HG02571 (cell line): Measurements from ENCODE around the gene NFAM1.
A peak's percentile ranks its signal among the peaks of the same experiment; 100 is the strongest.

Experiments used
- ATAC-seq: cut with Tn5 transposase; IDR thresholded peaks from one replicate; pipeline ENCODE4 v1.9.1; 2021; ENCODE audit warnings: mild to moderate bottlenecking, moderate library complexity; ENCODE audit not compliant: unreplicated experiment

Gene NFAM1

DNA sequence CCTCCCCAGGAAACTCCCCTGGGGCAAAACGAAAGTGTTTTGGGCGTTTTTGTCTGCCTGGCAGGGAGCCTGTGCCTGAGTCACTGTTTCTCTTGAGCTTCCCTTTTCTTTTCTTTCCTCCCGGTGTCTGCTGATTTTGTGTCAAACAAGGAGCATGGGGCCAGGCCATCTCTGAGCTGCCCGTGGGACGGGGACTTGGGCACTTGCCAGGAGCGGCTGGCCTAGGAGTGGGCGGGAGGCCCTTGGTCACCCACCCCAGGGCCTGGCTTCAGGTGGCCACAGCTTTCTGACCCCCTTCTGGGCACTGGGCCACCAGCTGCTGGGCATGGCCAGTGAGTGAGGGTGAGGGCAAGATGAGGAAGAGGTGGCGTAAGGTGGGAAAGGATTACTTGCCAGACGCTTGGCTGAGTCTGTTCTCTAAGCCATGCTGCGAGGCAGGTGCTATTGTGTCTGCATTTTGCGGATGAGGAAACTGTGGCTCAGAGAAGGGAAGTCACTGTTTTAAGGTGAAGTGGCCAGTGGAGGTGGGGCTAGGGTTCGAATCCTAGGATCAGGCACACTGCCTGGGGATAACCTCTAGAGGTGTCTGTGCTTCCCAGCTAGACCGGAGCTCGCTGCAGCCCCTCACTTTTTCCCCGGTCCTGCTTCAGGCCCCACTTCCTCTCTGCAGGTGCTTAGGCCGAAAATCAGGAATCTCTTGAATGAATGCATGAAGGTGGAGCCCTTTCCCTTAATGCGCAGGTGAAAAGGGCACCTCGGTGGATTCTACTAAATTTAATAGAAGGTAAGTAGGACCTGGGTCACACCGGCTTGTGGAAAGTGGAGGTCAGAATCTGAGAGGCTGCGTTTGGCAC is 7.8 kb upstream of the NFAM1 start:
- no peak for ATAC-seq

DNA sequence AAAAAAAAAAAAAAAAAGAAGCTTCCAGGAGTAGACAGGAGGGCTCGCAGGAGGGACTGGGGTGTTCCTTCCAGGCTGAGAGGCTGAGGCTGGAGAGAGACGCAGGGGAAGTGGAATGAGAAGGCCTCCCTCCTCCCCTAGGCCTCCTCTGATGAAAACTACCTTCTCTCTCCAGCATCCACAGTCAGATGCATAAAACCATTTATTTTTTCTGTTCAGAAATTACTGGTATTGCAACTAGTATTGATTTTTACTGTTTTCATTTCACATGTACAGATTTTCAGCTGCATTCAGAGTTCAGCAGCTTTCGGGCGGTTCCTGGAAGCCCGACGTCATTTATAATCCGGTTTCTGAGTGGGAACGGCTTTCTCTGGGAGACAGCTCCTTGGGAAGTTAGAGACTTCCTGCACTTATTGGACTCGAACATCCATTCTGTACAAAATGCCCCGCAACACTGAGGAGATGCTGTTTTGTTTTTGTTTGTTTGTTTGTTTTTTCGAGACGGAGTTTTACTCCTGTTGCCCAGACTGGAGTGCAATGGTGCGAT is 6.9 kb upstream of the NFAM1 start:
- ATAC-seq = no peak

DNA sequence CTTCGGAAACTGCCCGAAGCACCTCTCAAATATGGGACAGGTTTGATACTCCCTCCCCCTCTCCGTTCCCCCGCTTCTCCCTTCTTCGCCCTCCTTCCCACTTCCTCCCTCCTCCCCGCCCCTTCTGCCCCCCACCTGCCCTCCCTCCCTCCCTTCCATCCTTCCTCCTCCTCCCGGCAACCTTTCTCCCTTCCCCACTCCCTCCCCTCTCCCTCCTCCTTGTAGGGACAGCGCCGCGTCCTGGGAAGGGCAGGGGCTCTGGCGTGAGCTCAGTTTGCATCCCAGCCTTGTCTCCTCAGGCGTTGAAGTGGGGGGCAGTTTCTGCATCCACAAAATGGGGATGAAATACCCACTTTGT is 6.1 kb upstream of the NFAM1 start:
- no peak for ATAC-seq

DNA sequence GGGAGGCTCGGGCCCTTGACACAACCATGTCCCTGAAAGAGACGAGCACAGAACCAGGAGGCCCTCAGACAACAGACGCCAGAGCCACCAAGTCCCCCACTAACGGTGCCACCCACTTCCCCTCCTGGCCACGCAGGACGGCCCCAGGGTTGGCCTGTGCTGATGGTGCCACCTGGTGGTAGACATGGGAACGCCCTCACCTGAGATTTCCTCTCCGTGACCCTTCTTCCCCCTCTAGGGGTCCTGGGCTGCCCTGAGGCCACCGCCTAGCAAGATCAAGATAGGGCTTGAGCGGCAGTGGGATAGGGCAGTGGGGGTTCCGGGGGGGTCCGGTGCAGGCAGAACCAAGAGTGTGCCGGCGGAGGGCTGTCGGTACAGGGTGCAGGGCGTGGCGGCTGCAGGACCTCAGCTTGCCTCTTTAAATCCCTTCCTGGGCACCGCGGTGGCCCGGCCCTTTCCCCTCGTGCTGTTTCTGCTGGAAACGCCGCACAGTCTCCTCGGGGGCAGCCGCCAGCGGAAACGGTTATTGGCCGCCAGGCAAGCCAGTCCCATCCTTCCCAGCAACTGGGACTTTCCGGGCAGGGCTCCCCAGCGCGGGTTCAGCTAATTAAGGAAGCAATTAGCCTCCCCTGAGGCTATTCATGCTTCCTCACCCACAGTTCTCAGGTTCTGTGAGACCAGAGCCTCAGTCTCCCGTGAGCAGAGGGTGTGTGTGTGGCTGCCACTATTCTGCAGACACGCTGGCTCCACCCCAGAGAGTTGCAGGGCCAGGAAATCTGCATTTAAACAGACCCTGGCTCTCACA is 5.5 kb upstream of the NFAM1 start:
- peak; percentile 59 for ATAC-seq

DNA sequence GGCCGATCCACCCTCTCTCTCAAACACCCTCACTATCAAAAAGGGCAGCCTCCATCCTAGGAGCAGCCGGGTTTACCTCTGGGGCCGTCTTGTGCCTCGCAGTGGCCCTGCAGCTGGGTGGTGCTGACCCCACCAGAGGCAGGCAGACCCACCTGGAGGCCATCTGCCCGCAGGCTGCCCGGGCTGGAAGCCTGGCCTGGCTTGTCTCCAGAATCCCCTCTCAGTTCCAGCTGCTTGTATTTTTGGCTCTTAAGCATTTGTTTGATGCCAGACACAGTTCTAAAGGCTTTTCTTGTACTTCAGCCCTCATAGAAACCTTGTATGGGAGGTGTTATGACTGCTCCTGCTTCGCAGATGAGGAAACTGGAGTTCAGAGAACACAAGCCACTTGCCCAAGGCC is 4.2 kb upstream of the NFAM1 start:
- ATAC-seq = no peak

DNA sequence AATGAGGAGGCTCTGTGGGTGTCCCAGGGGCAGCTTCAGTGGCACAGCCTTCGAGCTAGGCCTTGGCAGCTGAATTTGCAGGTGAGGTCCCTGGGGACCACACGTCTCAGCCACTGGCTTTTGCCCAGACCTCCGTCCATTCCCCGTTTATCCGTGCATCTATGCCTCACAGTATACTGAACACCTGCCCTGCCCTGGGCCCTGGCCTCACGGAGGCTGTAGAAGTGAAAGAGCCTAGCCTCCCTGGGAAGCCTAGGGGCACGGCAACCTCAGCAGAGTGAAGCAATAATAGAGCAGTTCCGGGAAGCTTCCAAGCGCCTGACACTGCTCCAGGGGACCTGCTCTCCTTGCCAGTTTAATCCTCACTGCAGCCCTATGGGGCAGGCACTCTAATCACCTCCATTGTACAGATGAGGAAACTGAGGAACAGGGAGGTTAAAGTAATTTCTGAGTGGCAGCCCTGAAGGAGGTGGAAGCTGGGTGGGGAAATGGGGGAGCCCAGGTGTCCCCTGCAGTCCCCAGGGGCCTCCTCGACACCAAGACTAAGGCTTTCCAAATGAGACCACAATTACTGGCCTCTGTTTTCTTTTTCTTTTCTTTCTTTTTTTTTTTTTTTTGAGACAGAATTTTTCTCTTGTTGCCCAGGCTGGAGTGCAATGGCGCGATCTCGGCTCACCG is 2.7 kb upstream of the NFAM1 start:
- ATAC-seq = no peak

DNA sequence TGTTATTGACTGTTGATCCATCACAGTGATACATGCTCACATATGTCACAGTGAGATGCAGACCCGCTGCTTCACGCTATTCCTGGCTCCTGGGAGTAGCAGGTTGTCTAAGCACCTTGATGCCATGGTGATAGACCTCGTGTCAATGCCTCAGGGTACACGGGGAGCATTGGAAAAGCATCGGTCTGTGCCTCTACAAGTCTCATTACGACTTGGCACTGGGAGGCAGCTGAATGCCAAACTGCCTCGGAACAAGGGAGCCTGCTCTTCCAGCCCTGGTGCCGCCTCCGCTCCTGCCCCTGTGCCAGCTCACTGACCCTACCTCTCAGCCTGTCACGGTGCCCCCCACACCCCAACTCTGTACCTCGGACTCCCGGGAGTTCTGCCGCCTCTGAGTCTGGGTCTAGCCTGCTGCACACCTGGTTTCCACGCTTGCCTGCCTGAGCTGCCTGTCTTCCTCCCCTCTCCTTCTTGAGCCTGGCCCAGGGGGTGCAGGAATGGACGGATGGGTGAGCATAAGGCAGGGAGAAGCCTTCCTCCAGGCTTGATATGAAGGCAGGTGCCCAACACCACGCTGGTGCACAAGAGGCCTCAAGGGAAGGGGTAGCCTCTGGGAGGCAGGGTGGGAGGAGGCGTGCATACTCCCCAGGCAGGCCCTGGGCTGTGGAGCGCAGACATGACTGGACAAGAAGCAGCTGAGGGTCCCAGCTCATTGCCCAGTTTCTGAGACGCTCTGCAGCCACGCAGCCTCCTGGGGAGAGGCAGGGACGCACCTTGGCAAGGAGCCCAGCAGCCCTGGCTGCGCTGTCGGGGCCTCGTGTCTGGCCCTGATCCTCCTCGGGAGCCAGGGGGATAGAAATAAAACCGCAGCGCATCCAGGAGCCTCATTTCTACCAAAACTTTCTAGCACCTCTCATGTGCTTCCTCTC is 1.8 kb upstream of the NFAM1 start:
- no peak for ATAC-seq

DNA sequence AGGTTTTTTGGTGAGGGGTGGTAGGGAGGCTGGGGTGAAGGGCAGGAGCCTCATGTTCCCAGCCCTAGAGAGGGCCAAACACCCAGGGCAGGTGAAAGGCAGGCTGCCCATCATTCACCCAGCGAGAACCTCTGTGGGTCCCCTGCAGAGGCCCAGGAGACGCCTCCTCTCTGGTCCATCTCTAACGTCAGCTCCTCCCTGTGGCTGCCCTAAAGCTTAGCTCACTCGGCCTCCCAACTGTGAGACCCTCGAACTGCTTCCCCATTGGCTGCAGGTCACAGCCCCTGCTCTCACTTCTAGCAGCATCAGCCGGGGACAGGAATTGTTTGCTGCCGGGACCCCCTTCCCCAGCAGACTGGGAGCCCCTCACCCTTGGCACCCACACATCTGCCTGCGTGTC is 615 bp upstream of the NFAM1 start:
- no peak for ATAC-seq

DNA sequence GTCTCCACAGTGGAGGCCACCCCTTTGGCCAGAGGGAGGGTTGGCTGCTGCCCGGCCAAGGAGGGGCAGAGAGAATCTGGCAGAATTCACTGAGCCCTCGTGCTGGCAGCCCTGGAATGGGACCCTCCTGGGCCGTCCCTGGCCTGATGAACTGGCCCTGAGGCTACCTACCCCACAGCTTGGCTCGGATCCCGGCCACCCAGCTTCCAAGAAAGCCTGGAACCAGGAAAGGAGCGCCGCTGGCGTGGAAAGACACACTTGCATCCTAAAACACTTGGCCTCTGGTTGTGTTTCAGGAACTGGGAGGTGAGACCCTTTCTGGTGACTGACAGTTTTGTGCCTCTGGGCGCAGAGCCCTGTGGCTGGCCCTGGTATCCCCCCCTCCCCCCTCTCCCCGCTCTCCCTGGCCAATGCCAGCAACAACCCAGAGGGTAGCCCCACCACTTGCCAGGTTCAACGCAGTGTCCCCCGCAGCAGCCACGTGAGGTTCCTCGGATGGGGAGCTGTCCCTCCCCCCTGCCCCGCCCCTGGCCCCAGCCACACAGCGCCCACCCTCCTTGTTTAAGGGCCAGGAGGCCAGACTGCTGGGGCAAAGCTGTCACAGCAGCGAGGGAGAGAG is 693 bp downstream of the NFAM1 start:
- no peak for ATAC-seq

DNA sequence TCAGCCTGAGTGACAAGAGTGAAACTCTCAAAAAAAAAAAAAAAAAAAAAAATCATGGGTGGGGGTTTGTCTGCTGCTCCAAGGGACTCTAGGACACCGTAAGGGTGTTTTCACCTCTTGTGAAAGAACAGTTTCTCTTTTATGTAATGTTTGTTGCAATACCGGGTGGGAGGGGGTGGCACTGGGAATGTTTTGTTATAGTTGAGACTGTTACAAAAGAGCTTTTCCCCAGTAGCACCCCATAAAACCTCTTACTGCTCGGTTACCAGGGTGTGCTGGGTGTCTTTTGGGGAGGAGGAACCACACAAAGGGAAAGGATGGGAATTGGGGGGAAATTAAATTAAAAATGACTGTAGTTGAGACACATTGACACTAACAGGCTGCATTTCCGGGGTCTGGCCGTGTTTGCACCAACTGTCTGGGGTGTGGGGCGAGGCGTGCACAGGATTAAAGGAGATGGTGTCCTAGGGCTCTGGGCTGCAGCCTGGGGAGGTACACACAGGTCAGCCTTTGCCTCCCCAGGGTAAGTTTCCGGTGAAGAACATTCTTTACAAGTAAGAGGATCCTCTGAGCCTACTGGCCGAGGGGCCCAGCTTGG is 1.6 kb downstream of the NFAM1 start:
- ATAC-seq = no peak

DNA sequence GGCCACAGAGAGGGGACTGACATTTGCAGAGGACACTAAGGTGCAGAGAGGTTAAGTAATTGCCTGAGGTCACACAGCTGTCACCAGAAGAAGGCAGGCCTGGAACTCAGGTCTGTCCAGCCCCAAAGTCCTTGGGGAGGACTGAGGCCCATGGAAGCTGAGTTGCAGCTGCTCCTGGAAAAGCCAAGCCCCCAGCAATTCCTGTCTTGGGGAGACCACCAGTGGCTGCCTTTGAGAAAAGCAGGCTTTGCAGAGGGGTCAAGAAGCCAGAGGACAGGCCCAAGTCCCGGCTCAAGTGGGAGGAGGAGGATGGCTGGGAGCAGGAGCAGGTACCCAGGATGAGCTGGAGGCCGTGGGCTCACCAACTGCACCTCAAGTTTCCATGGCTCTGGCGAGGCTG is 3.4 kb downstream of the NFAM1 start:
- ATAC-seq = no peak

DNA sequence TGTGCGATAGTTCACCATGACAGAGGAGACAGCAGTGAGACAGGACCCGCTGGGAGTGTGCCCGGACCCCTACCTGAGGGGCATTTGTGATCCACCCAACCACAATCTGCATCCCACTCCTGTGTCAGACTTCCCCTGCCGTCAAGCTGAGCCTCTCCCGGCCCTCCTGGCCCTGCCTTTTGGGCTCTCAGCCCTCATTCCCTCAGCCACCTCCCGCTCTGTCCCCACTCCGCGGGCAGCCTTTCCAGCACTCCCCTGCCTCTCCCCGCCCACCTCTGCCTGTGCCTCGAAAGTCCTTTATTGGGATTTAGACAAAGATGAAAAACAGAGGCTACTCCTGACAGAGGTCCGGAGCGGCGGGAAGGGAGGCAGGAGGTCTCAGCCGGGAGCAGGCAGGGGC is 4.2 kb downstream of the NFAM1 start:
- no peak for ATAC-seq

DNA sequence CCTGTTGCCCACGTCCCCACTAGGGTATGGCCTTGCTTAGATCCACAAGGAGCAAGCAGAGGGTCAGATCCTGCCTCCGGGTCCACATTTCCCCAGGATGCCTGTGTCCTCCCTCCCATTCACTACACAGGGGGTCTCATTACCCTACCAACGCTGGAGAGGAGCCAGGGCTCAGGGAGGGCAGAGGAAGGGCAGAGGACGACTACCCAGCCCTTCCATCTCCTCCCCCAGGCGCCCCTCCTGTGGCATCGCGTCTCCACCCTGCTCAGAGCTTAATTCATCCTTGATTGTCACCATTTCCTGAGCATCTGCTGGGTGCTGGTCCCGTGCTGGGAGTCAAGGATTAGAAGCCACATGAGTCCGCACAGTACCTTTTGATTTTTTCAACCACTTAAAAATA is 5.0 kb downstream of the NFAM1 start:
- ATAC-seq = no peak

DNA sequence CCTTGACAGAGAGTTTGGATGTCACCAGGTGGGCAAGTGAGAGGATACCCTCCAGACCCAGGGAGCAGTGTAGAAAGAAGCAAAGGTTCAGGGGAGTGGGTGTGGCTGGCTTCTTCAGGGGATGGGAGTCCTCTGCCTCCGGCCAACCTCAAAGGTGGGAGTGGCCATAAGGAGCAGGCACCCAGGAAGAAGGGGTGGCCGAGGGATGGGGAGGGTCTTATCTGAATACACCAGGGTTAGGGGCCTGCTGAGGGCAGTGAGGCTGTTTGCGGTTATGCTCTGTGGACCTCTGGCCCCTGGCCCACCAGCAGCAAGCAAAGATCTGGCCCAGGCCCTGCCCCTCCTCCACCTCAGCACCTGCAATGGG is 6.2 kb downstream of the NFAM1 start:
- ATAC-seq = no peak

DNA sequence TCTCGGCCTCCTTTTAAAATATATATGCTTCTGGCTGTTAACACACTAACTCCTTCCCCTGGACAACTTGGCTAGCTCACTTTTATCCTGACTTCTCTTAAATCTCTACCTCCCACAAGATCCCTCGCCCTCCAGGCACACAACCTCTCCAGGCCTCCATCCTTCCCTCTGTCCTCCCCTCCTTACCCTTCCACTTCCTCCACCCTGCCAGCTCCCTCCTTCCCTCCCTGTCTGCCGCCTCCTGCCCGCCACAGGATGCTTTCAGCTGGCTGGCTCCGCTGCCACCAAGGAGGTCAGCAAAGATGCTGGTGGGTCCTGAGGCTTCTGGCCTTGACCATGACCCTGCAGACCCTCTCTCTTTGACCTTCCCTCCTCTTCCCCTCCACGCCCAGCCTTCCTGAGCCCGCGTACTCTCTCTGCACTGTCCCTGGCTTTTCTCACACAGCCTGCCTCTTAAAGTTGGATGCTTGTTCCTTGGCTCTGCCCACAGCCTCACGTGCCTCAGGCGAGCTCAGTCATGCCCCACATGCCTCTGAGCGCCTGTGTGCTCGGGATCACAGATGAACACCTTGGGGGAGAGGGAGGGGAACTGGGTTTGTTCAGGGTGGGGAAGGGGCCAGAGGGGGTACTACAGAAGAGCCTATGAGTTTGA is 6.7 kb downstream of the NFAM1 start:
- ATAC-seq = no peak

DNA sequence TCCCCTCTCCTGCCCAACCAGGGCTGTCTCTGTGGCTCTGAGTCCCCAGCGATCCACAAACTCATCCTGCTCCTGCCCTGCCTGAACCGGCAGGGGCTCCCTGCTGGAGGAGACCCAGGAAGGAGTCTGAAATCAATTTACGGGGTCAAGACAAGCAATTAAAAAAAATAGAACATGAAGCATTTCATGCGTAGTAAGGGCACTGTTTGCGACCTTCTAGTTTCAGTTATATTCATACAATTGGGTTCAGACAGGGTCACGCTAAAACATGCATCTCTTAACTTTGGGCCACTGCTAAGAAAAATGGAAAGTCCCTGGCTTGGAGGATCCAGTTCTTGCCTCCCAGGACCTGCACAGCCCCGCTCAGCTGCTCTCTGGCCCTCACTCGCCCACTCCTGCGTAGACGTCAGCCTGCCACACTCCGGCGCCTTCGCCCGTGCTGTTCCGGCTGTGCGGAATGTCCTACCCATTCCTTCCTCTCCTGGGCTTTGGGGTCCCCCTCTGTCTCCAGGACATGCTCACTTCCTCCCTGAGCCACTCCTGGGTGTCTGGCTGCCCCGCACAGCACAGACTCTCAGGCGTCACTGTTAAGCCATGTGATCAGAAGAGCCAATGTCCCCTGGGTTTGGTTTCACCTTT is 12.8 kb downstream of the NFAM1 start:
- no peak for ATAC-seq

DNA sequence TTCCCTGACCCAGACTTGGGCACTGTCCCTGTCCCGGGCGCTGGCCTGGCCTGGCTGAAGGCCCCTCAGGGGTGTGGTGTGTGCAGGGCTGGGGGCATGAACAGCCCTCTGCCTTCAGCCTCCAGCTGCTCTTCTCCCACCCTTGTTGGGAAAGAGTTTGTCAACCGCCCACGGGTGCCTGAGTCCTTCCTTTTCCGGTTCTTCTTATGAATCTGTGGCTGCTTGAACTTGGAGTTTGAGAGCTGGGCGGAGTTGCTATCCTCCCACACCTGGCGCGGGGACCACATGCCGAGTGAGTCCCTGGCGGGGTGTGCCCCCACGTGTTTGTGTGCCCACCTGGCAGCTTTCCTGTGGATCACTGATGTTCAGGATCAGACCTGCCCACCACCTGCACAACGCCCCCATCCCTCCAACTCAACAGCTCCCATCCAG is 13.4 kb downstream of the NFAM1 start:
- ATAC-seq = no peak

DNA sequence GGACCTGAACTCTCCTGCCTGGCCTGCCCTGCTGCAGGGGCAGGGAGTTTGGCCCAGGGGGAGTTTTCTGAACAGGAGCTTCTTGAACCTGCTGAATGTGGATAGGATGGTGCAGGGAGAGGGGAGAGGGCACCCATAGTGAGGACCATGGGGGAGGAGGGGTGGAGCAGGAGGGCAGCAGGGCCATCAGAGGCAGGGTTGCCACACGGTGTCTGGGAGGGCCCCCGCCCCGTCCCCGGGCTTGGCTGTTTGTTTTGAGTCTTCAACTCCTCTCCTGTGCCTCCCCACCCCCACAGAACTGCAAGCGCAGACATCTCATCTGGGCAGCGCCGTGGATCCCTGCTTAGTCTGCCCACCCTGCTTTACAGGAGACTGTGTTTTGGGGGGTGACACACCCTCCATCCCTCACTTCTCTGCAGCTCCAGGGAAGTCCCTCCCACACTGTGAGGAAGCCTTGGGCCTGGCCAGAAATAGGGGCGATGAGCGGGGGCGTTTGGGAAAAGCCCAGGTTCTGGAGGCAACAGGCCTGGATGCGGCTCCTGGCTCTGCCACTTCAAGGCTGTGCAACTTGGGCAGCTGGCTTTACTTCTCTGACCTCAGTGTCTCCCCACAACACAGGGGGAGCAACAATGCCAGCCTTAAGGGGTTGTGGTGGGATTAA is 14.4 kb downstream of the NFAM1 start:
- ATAC-seq = no peak
